ENCODE data around the gene NALCN. TPM values are rescaled to one million over a fixed set of nuclear protein-coding genes. Genes with fewer than 3 reads are reported as not detected.

The NALCN gene
- total RNA-seq, 4 donors from 2014 or later = under 0.01 to 13.2 (median 1.4) TPM

- Histone ChIP-seq H3K4me1 (no peaks in the 10 kb centered on the region), H3K36me3 (no peaks in the 10 kb centered on the region), H3K27me3 (no peaks in the 10 kb centered on the region), H3K27ac (no peak overlapping the region), H3K9me3 (no peaks in the 10 kb centered on the region), H3K4me3 (no peak overlapping the region)
- no peak for TF ChIP-seq CTCF (IDR thresholded peaks at IDR 0.05)
- no peak for TF ChIP-seq POLR2A (IDR thresholded peaks at IDR 0.05)
- intact Hi-C loops (cut with DNase I; ENCODE audit: low total_unique reads) = no loop called here
- no peak for DNase-seq
Measured at GRCh38 chr13:101408154-101408553, 8.2 kb downstream of the NALCN start.

- H3K36me3 ChIP-seq = no peaks in the 10 kb centered on the region
- intact Hi-C loops (cut with DNase I; ENCODE audit: low total_unique reads) = no loop called here
- no peak for DNase-seq
- H3K27me3 ChIP-seq = no peaks in the 10 kb centered on the region
- no peak for TF ChIP-seq POLR2A (IDR thresholded peaks at IDR 0.05)
- no peak for TF ChIP-seq CTCF (IDR thresholded peaks at IDR 0.05)
- no peaks in the 10 kb centered on the region for H3K4me1 ChIP-seq
- no peak overlapping the region for H3K27ac ChIP-seq
- no peak overlapping the region for H3K4me3 ChIP-seq
- H3K9me3 ChIP-seq = no peaks in the 10 kb centered on the region
Measured at GRCh38 chr13:101406791-101407190, 9.5 kb downstream of the NALCN start.

- H3K36me3 ChIP-seq = no peaks in the 10 kb centered on the region
- H3K4me1 ChIP-seq = no peaks in the 10 kb centered on the region
- DNase-seq = no peak
- no peak overlapping the region for H3K4me3 ChIP-seq
- TF ChIP-seq CTCF (IDR thresholded peaks at IDR 0.05) (no peak), POLR2A (IDR thresholded peaks at IDR 0.05) (no peak)
- H3K9me3 ChIP-seq = no peaks in the 10 kb centered on the region
- intact Hi-C loops (cut with DNase I; ENCODE audit: low total_unique reads) = no loop called here
- H3K27me3 ChIP-seq = no peaks in the 10 kb centered on the region
- no peak overlapping the region for H3K27ac ChIP-seq
Measured at GRCh38 chr13:101401196-101401595, 15.1 kb downstream of the NALCN start.

- Histone ChIP-seq H3K4me3 (no peak overlapping the region), H3K9me3 (no peaks in the 10 kb centered on the region), H3K36me3 (no peaks in the 10 kb centered on the region), H3K4me1 (no peaks in the 10 kb centered on the region), H3K27ac (no peak overlapping the region), H3K27me3 (no peaks in the 10 kb centered on the region)
- intact Hi-C loops (cut with DNase I; ENCODE audit: low total_unique reads) = no loop called here
- DNase-seq = no peak
- no peak for TF ChIP-seq CTCF (IDR thresholded peaks at IDR 0.05)
- no peak for TF ChIP-seq POLR2A (IDR thresholded peaks at IDR 0.05)
Measured at GRCh38 chr13:101399365-101399764, 16.9 kb downstream of the NALCN start.

- Histone ChIP-seq H3K27ac (no peak overlapping the region), H3K9me3 (no peaks in the 10 kb centered on the region), H3K27me3 (no peaks in the 10 kb centered on the region), H3K36me3 (no peaks in the 10 kb centered on the region), H3K4me1 (no peaks in the 10 kb centered on the region), H3K4me3 (no peak overlapping the region)
- intact Hi-C loops (cut with DNase I; ENCODE audit: low total_unique reads) = no loop called here
- TF ChIP-seq CTCF (IDR thresholded peaks at IDR 0.05) (no peak), POLR2A (IDR thresholded peaks at IDR 0.05) (no peak)
- DNase-seq = no peak
Measured at GRCh38 chr13:101398920-101399319, 17.4 kb downstream of the NALCN start.

Measured in uterus (tissue), 4 donors.